Measurements from ENCODE around the gene TMEM61. TPM values are rescaled to one million over a fixed set of nuclear protein-coding genes. Genes with fewer than 3 reads are reported as not detected.

Gene TMEM61
- total and polyA plus RNA-seq, 2 of the 8 experiments (the other 6 are each of a cell fraction or from before 2014, with no cell fraction given), result 0.54 to 1.4 TPM

DNA sequence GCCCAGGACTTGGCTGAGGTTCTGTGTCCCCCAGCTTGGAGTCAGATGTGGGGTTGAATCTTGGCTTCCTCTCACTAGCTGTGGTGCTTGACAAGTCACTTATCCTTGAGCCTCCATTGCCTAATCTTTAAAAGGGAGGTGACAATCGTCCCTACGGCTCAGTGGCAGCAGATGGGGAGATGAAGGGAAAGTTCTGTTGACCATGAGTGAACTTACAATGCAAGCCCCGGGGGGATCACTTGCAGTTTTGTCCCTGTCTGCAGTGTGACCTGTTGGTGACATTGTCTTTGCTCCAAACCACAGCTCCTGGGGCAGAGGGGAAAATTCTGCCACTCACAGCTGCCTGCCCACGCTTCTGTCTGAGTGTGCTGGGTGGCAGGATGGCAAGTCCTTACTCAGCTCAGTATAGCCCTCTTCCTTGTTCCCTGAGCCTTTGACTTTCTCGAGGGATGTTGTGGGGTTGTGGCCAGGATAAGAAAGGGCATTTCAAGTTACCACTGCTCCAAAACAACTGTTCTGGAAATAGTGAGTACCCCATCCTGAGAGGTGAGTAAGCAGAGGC lies 60.6 kb downstream of the TMEM61 start:
- ChIA-PET POLR2A (ENCODE audit: partially characterized antibody) (no interaction called here), CTCF (ENCODE audit: partially characterized antibody) (interaction anchor here (0.7 to 2.0 kb wide), 10 partner anchors 8 to 240 kb away, joined by 3 to 9 read pairs (median 4); partner anchors contain the start of gene TTC22)
- Histone ChIP-seq H3K4me3 (ENCODE audit: extremely low read depth in 1 of 4, insufficient read depth in 2 of 4, low read depth in 3 of 4, low read length in 4 of 4) (peak overlapping the region; percentile 12 to 65 (median 52); a peak in 6 of 8 replicates), H2BK15ac (ENCODE audit: low read length) (no peak overlapping the region), H3K9ac (replicated peaks in 1 of 4; ENCODE audit: extremely low read depth in 1 of 4, low read depth in 3 of 4, low read length in 3 of 4) (no peak overlapping the region; a peak in 1 of 7 replicates), H3K23me2 (ENCODE audit: low read depth, low read length) (peaks cover 13% of the 10 kb centered on the region; the same call in 1 of the 2 replicates), H3K18ac (ENCODE audit: extremely low read depth, low read length) (no peak overlapping the region), H3K4me1 (replicated peaks in 1 of 4; ENCODE audit: control insufficient read depth in 3 of 4, insufficient read depth in 4 of 4, low read length in 3 of 4) (peaks cover 0 to 13% (median 9%) of the 10 kb centered on the region in 4 experiments; a peak in 6 of 7 replicates), H3K27ac (ENCODE audit: low read depth, low read length) (no peak overlapping the region), H3K14ac (ENCODE audit: insufficient read length) (no peak overlapping the region), H4K91ac (replicated peaks; ENCODE audit: insufficient read length, low read length) (no peak overlapping the region), H3K79me2 (ENCODE audit: control insufficient read depth in 1 of 2, insufficient read depth in 2 of 2, low read length in 2 of 2) (peaks cover 6 to 16% of the 10 kb centered on the region in 2 experiments; a peak in 2 of 4 replicates), H2BK12ac (ENCODE audit: low read depth, low read length) (no peak overlapping the region), H2BK20ac (ENCODE audit: low read length) (no peak overlapping the region), H3K79me1 (ENCODE audit: low read depth, low read length) (no peaks in the 10 kb centered on the region; the same call in none of the 2 replicates), H2BK5ac (ENCODE audit: low read depth, low read length) (no peak overlapping the region), H3K9me3 (ENCODE audit: insufficient read depth in 2 of 2, low read depth in 1 of 2, low read length in 1 of 2) (no peaks in the 10 kb centered on the region), H2AK5ac (ENCODE audit: low read depth, low read length) (no peak overlapping the region), H3K27me3 (replicated peaks in 1 of 4; ENCODE audit: control insufficient read depth in 3 of 4, extremely low read depth in 1 of 4, insufficient read depth in 3 of 4, low read length in 3 of 4) (peaks cover 9 to 39% (median 37%) of the 10 kb centered on the region in 4 experiments), H4K8ac (ENCODE audit: extremely low read depth, insufficient read depth, low read length) (no peak overlapping the region), H4K5ac (ENCODE audit: insufficient read length, low read depth, low read length) (no peak overlapping the region), H2BK120ac (replicated peaks; ENCODE audit: low read depth, low read length) (no peak overlapping the region), H3K36me3 (ENCODE audit: control insufficient read depth in 2 of 4, insufficient read depth in 4 of 4, low read length in 3 of 4) (peaks cover 0 to 14% (median 0%) of the 10 kb centered on the region in 4 experiments; a peak in 1 of 8 replicates), H2AFZ (ENCODE audit: low read length) (no peak overlapping the region), H3K23ac (ENCODE audit: insufficient read length) (no peak overlapping the region), H3K4me2 (ENCODE audit: insufficient read depth in 1 of 2, low read depth in 2 of 2, low read length in 2 of 2) (peak overlapping the region; percentile 89 to 99), H3K56ac (replicated peaks; ENCODE audit: insufficient read length, low read depth, low read length) (no peak overlapping the region), H4K20me1 (replicated peaks in 1 of 2; ENCODE audit: control insufficient read depth in 1 of 2, insufficient read depth in 2 of 2, low read length in 2 of 2) (peaks cover 0 to 22% of the 10 kb centered on the region in 2 experiments), H3K4ac (replicated peaks; ENCODE audit: insufficient read length, low read depth, low read length) (no peak overlapping the region)
- no peak for DNase-seq (ENCODE audit: low read depth in 1 of 2, low spot score in 2 of 2)
- 74% methylated on average over 5 of the region's 5 CpGs; no CpG with 5 or more reads in 1 of the 2 experiments for WGBS, 2 experiments (ENCODE audit: extremely low coverage in 1 of 2, insufficient coverage in 1 of 2, insufficient read length in 1 of 2, insufficient replicate concordance in 2 of 2, low coverage in 1 of 2, low lambda C conversion rate in 2 of 2, missing lambda C conversion rate in 1 of 2)
- TF ChIP-seq EGR1 (IDR thresholded peaks at IDR 0.05; ENCODE audit: borderline replicate concordance, low read depth, low read length) (no peak), SUZ12 (IDR thresholded peaks at IDR 0.05; ENCODE audit: low read length) (no peak), KDM4A (IDR thresholded peaks at IDR 0.05; ENCODE audit: low read depth, low read length, severe bottlenecking) (no peak), HDAC2 (IDR thresholded peaks at IDR 0.05; ENCODE audit: borderline replicate concordance in 1 of 2, low read depth in 2 of 2, low read length in 2 of 2) (no peak), CBX5 (IDR thresholded peaks at IDR 0.05; ENCODE audit: low read depth, low read length) (no peak)
- FAIRE-seq, result no peak

Data from H1 (cell line).